Neural progenitor cell (in vitro differentiated cells): ENCODE results near the gene MROH2A.

Source experiments
- CTCF ChIP-seq: fragments of 200-600 bp; sonication (generic); IDR thresholded peaks from 2 replicates; pipeline ENCODE4 v1.5.1; 2017; ENCODE audit warnings: antibody characterized with exemption, mild to moderate bottlenecking
- EZH2 ChIP-seq: fragments of 200-600 bp; sonication (generic); IDR thresholded peaks from 2 replicates; pipeline ENCODE4 v1.6.1; 2017; ENCODE audit warnings: antibody characterized with exemption, mild to moderate bottlenecking, moderate library complexity

- no peak for TF ChIP-seq CTCF
- TF ChIP-seq EZH2: no peak
Observed at GRCh38 chr2:233764264-233764663, 13.9 kb upstream of the MROH2A start.
